Retina (tissue), 1 donor: Measurements from ENCODE around the gene ULK4.
A peak's percentile ranks its signal among the peaks of the same experiment; 100 is the strongest.

Experiments
- DNase-seq: peaks from one replicate; pipeline ENCODE4 v3.0.0-alpha.2; 2016

Gene ULK4

DNA sequence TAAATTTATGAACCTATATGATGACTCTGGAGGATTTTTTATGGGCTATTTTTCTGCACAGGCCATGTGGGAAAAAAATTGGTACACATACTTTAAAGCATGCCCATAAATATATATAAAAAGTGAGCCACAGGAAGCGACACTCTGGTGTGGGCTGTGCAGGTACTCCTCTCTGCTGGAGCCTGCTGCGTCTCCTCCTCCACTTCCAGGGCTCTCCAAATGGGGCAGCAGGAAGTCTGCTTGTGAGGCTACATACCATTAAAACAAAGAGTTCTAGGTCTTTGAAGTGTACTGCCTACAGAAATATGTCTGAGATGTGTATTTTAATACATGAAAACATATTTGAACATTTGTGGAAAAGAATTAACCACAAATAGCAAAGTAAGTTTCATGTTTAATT is 627.5 kb downstream of the ULK4 start:
- DNase-seq, result no peak

- DNase-seq, result no peak
Measured at GRCh38 chr3:41331041-41331440, 630.9 kb downstream of the ULK4 start.

DNA sequence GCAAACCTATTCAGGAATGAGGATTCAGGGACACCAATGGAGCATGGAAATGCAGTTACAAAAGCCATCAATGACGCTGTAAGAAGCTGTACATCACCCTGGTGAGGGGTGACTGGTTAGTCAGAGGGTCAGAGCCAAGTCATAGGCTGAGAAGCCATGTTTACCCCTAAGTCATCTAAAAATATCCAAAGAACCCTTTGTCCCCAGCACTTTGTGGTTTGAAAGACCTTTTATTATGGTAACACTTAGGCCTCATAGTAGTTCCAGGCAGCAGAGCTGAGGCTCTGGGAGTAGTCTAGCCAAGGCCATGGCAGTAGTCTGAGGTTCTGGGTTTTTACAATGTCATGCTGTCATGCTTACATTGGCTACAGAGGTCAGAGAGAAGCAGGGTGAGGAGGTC is 631.4 kb downstream of the ULK4 start:
- no peak for DNase-seq

- no peak for DNase-seq
Measured at GRCh38 chr3:41329881-41330280, 632.0 kb downstream of the ULK4 start.

GRCh38 chr3:41328926-41329325 is 633.0 kb downstream of the ULK4 start:
- no peak for DNase-seq

- no peak for DNase-seq
Measured at GRCh38 chr3:41327718-41328117, 634.2 kb downstream of the ULK4 start.

GRCh38 chr3:41324156-41324475 is 637.8 kb downstream of the ULK4 start:
- no peak for DNase-seq

DNA sequence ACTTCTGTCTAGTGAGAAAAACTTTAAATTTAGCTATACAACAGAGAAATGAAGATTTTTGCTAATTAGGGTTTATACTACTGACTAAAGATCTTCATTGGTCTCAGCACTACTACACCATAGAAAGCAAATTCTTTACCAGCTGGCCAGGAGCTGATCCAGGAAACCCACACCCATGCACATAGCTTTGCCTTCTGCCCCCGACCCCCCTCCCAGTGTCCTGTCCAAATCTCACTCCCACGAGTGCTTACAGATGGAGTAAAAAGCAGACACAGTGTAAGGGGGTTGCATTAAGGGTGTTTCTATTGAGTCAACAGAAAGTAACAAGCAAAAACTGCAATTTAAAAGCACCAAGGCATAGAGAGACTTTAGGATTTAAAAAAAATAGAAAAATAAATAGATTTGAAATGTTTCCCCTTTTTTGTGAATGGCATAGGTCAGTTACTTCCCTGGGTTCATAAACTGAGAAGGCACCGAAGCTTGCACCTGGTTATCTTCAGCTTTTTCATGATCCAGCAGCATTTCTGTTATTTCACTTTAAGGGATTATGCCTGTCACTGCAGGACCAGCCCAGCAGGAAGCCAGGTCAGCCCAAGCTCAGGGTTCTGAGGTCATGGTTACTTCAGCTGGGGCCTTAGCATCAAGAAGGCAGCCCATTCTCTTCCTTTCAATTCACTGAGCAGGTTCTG is 638.3 kb downstream of the ULK4 start:
- no peak for DNase-seq

DNA sequence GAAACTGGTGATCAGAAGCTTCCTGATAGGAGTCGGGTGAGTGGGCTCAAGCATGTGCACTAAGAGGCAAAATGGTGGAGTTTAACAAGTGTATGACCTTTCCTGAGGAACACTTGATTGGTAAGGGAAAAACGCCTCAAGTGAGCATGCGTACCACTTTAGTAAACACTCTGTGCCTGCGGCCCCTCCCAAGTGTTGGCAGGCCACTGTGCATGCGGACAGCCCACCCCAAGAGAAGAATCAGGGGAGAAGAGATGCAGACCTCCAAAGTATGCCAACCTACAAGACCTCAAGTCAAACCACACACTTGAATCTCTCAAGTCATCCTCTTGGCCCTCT is 640.3 kb downstream of the ULK4 start:
- no peak for DNase-seq

- DNase-seq, result no peak
Measured at GRCh38 chr3:41320953-41321641, 640.8 kb downstream of the ULK4 start.

DNA sequence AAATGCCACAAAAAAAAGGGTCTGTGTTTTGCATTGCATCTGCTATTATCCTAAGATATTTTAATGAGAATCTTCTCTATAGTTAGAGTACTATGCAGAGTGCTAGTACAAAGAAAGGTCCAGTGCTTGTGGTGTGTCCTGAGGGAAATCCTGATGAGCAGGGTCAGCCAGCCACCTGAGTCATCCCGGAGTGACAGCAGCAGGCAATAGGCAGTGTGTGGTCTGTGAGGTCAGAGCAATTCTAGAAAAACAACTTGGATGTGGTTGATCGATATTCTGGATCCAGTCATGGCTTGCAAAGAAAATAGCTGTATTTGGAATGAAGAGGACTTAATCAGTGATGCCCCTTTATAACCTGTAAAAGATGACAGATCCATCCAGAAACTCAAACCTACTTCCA is 643.4 kb downstream of the ULK4 start:
- DNase-seq, result no peak

DNA sequence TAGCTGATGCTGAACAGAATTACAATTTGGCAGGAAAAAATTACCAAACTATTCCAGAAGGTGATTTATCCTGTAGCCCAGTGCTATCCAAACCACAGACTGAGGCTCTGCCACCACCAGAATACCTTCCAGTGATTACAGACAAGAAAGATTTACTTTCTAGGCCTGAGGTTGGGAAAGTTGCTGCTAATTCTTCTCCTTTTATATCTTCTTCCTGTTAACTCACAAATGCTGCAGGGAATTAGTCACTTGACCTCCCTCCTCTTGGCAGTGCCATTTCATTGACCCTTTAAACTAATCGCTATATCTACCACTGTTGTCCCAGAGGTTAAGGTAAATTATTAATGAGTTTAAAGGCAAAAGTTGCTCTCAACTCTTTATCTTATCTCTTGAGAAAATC is 644.2 kb downstream of the ULK4 start:
- DNase-seq, result no peak

- no peak for DNase-seq
Measured at GRCh38 chr3:41317298-41317697, 644.6 kb downstream of the ULK4 start.

GRCh38 chr3:41315126-41315525 is 646.8 kb downstream of the ULK4 start:
- no peak for DNase-seq

GRCh38 chr3:41308119-41308518 is 653.8 kb downstream of the ULK4 start:
- DNase-seq, result no peak

- DNase-seq, result no peak
Measured at GRCh38 chr3:41307065-41307464, 654.8 kb downstream of the ULK4 start.

DNA sequence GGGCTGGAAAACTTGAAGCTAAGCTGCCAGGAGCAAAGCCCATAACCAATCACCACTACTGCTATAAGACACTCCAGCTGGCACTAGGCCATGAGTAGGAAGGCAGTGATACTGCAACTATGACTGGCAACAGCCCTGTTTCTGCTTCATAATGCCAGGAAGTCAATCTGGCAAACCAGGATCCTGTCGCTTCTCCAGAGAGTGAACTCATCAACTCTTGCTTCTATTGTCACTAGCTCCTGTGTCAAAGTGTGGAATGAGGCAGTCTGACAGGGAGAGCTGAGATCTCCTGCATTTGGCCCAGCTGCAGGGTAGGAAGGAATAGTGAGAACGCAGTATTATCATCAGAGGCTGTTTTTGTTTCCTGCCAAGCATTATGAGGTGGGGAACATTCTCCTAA is 657.3 kb downstream of the ULK4 start:
- DNase-seq, result no peak

DNA sequence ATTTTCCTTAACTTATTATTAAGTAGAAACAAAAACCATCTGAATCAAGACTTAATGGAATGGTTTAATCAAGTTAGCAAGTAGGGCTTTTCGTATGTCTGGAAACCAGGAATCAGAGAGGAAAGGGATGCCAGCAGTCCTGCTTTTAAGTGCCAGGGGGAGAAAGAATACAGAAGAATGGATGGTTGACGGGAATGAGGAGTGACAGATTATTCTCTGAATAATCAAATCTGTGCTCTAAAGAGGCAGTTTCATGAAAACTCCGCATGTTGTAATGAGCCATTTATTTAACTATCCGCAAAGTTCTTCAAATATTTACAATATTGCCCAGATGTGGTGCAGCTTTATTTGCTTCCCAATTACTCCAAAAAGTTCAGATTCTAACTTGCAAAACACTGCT is 659.6 kb downstream of the ULK4 start:
- peak; percentile 45 for DNase-seq

- no peak for DNase-seq
Measured at GRCh38 chr3:41301548-41301947, 660.4 kb downstream of the ULK4 start.

- DNase-seq, result no peak
Measured at GRCh38 chr3:41299036-41299435, 662.9 kb downstream of the ULK4 start.

DNA sequence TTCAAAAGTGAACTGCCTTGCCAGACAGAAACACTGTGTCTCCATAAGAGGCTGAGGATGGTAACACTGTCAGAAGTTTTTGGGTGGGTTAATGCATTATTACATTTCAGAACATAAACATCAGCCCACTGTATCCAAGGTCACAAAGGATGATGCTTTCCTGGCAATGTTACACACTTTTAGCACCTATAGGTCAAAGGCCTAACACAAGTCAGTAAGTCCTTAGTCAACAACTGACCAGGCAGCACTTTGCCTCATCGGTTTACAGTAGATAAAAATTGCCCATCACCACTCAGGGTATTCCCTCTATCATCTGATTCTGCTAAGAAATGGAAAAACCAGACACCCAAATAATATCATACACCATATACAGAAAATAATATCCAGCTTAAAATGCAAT is 664.2 kb downstream of the ULK4 start:
- no peak for DNase-seq

- no peak for DNase-seq
Measured at GRCh38 chr3:41296556-41296955, 665.3 kb downstream of the ULK4 start.

GRCh38 chr3:41295740-41296139 is 666.2 kb downstream of the ULK4 start:
- no peak for DNase-seq

- DNase-seq, result no peak
Measured at GRCh38 chr3:41293169-41293681, 668.7 kb downstream of the ULK4 start.

DNA sequence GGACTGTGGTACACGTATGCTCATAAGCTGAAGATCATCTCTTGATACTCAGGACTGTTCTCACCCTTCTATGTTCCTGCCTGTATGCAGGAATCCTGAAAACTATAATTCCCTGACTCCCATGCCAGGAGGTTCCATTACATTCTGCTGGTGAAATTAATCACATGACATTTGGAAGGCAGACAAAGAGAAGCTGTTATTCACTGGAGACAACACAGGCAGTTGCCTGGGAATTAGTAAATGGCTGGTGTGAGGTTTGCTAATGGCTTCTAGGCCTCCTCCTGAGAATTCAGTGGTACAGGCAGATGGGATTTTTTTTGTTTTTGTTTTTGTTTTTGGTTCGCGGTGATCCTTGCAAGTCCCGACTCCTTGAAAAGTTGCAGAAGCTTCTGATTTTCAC is 671.2 kb downstream of the ULK4 start:
- peak; percentile 16 for DNase-seq
